ENCODE data around the gene CDH11.

DNA sequence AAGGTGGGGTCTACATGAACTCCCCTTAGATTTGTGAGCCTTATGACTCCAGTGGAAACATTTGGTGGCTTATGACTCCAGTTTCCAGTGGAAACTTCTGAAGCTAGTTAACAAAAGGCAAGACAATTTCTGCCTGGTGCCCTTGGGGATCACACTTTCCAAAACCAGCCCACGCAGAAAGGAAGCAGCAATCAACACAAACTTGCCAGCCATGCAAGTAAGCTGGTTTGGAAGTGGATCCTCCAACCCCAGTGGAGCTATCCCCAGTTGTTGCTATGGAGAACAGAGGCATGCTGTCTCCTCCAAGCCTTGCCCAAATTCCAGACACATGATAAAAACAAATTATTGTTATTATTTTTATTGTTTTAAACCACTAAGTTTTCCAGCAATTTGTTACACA, 130.9 kb downstream of the CDH11 start:
- TF ChIP-seq POLR2A (IDR thresholded peaks at IDR 0.05), result no peak
- TF ChIP-seq, protein P1, sequence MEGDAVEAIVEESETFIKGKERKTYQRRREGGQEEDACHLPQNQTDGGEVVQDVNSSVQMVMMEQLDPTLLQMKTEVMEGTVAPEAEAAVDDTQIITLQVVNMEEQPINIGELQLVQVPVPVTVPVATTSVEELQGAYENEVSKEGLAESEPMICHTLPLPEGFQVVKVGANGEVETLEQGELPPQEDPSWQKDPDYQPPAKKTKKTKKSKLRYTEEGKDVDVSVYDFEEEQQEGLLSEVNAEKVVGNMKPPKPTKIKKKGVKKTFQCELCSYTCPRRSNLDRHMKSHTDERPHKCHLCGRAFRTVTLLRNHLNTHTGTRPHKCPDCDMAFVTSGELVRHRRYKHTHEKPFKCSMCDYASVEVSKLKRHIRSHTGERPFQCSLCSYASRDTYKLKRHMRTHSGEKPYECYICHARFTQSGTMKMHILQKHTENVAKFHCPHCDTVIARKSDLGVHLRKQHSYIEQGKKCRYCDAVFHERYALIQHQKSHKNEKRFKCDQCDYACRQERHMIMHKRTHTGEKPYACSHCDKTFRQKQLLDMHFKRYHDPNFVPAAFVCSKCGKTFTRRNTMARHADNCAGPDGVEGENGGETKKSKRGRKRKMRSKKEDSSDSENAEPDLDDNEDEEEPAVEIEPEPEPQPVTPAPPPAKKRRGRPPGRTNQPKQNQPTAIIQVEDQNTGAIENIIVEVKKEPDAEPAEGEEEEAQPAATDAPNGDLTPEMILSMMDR (IDR thresholded peaks at IDR 0.05), result no peak

All from thyroid gland (tissue), 4 donors.